ENCODE data around the gene SORCS3.

DNA sequence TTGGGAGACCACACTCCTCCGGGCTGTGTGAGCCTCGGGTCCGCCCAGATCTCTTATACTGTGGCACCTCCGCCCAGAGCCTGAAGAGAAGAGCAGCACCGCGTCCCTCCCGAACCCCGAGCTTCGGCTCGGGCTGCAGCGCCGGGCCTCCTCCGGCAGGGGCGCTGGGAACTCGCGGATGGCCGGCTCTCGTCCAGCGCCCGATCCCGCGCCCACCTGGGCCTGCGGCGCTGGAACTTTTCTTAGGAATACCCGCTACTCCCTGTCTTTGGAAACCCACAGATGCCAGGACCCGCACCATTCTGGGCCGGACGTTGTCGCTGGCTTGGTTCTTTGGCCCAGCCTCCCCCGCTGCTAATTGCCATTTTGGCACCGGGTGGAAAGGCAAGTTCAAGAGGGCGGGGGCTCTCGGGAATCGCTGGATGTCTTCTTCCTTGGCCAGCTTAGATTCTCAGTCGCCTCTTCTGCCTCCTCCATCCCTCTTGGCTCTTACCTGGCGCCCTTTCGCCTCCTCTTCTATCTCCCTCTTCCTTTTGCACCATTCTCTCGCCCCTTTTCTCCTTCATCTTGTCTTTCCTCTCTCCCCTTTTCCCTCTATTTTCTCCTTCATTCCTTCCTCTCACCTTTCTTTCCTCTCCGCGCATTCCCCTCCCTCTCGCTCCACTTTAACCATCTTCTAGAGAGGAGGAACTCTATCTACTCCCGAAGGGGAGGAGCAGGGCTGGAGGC, 2.1 kb upstream of the SORCS3 start:
- TF ChIP-seq CTCF (IDR thresholded peaks at IDR 0.05) = peak in 2 of 6 experiments; percentile 15 to 37
- TF ChIP-seq POLR2A (IDR thresholded peaks at IDR 0.05) = no peak
